Stimulated activated CD8-positive, alpha-beta memory T cell treated with anti-CD3 and anti-CD28 coated beads, Interleukin-15, amount 100 ng/mL, for 48 hours (primary cell): Measurements from ENCODE around the gene CXCL16.

Experiments used
- DNase-seq, 2 donors: peaks; one replicate each; pipeline ENCODE4 v3.0.0-alpha.2; 2020; ENCODE audit warnings: low read depth in 2 of 2

The CXCL16 gene, protein sequence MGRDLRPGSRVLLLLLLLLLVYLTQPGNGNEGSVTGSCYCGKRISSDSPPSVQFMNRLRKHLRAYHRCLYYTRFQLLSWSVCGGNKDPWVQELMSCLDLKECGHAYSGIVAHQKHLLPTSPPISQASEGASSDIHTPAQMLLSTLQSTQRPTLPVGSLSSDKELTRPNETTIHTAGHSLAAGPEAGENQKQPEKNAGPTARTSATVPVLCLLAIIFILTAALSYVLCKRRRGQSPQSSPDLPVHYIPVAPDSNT

DNA sequence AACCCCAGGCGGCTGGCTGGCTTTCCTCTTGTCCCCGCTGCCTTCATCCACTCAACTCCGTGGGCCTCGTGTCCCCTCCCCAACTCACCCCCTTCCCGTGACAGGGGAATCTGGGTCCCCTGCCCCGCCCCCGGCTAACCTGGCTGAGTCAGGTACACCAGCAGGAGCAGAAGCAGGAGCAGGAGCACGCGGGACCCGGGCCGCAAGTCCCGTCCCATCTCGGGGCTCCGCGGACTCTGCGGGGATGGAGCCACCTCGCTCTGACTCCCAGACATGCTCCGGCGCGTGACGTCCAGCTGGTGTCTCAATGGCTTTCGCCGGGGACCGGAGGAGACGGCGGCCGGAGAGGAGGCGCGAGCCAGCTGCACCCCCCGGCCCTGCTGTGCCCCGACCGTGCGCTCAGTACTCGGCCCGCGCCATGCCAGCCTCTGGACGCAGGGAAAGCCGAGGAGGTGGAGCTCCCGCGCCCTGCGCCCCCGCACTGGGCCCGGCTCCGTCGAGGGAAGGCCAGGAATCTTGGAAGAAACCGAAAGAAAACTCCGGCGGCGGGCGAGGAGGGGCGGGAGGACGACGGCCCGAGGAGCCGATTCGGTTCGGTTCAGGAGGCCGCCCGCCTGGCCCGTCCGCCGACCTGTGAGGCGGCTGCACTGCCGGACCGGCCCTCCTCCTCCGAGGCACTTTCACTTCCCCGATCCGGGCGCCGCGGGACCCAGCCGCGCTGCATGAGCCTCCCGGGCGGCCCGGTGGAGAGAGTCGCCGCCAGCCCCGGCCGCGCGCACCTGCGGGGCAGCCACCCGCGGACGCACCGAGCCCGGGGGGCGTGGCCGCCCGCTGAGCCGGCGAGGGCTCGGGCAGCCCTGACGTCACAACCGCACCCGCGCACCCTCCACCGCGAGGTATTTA is at the start of gene CXCL16, which contains the start of gene ZMYND15:
CXCL16 (minus strand) TSS at position 807 of the 903 bp plus-strand sequence; CDS start at position 218, 589 bp downstream.
ZMYND15 (plus strand) TSS at position 712 of the 903 bp plus-strand sequence. CDS start 716 bp downstream, outside the sequence.
- DNase-seq: peak in 1 of 2 donors; percentile 28

DNA sequence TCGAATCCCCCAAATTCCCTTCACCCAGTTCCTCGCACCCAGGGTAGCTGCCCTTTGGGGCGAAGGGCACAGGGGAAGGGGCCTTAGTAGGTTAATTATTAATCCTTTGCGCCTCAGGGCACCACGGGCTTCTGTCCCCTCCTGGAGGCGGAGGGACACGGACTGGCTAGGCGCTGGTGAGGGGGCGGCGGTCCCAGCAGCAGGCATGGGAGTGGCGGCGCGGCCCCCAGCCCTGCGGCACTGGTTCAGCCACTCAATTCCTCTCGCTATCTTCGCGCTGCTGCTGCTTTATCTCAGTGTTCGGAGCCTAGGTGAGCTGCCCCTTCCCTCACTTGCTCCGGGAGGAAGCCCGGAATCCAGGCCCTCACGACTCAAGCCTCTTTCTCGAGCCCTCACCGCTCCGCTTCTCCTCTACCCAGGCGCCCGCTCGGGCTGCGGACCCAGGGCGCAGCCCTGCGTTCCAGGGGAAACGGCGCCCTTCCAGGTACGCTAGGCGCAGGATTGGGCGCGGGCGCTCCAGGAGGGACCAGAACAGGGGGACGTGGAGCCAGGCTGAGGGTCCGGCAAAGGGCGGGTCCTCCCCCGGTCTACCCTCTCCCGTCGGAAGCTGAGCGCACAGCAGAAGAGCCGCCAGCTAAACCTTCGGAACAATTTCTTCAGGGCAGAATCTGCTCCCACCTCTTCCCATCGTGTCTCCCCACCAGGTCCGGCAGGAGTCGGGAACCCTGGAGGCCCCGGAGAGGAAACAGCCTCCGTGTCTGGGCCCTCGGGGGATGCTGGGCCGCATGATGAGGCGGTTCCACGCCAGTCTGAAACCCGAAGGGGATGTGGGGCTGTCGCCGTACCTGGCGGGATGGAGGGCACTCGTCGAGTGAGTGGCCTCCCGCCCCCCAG is 49.3 kb upstream of the CXCL16 start, which contains the start of gene GLTPD2:
GLTPD2 (plus strand) TSS at position 158 of the 894 bp plus-strand sequence; CDS start at position 206, 48 bp downstream.
- DNase-seq: no peak

DNA sequence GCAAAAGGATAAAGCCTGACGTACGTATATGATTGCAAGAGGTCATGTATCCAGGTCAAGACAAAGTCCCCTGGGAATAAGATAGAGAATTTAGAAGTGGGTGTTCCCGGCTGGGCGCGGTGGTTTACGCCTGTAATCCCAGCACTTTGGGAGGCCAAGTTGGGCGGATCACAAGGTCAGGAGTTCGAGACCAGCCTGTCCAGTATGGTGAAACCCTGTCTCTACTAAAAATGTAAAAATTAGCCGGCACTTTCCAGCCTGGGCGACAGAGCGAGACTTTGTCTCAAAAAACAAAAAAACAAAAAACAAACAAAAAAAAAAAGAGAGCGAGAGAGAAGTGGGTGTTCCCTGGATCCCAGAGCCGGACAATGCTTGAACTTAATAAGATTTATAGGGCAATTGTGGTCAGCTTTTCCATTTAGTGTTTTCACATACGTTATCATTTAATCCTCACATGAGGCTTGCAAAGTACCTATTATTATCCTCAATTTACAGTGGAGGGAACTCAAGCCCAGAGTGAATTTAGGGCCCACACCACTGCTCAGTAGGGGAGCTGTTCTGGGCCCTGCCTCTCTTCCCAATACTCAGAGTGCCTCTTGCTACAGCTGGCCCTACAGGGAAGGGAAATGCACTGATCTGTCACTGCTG is 48.6 kb upstream of the CXCL16 start:
- no peak for DNase-seq

DNA sequence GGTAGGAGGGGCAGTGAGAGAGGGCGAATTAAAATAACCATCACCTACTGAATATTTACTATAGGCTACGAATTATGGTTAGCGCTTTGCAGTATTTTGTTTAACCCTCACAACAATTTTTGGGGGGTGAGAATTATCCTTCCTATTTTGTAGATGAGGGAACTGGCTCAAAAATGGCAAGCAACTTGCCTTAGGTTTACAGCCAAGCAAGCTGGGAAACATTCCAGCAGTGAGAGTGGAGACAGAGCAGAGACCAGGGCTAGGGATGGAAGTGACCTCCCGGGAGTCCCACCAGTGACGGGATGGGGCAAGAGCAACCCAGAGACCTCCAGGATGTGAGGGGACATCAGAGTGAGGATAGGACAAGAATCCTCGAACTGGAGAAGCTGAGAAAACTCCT is 46.8 kb upstream of the CXCL16 start:
- DNase-seq: no peak

DNA sequence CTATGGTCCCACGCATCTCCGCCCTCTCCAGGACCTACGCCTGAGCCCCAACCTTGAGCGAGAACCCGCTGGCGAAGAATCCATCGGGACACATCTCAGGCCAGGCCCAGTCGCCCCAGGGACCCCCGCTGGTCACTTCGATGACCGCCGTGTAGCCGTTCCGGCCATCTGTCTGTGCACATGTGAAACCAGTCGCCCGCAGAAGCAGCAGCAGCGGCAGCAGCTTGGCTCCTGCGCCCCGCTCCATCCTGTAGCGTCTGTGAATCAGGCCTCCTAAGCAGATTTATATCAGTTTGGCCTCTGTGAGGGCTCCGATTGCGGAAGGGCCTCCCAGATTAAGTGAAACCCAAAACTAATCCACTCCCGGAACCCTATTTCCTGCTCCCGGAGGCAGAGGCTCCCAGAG is 46.4 kb upstream of the CXCL16 start, which contains the start of gene VMO1:
VMO1 (minus strand) TSS at position 259 of the 406 bp plus-strand sequence; CDS start at position 247, 12 bp downstream.
- DNase-seq: no peak

DNA sequence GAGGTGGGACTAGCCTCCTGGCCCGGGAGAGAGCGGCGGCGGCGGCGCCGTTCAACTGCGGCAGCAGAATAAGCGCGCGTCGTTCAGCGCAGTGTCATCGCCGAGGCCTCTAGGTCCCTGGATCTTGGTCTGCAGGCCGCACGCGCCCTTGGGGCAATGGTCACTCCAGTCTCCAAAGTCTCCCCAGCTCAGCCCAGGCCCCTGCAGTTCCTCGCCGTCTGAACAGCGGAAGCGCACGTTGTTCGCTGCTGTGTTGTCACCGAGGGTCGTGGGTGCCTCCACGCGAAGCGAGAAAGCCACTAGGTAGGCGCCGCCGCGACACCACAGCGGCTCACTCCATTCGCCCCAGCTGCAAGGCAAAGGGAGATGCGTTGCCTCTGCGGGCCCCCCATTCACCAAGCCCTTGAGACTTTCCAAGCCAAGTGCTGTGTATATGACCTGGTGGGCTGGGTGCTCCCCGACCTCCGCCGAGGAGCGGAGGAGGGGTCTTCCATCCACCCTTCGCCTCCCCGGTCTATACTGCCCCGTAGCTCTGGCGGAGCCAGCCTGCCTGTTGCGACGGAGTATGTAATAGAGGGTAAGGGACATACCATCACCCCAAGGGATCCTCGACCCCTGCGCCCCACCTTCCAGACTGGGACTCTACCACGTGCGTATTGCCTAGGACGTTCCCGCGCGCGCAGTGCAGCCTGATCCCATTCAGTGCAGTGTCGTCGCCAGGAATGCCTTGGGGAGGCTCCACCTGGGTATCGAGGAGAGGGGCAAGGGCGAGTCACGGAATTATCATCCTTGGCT is 45.8 kb upstream of the CXCL16 start:
- no peak for DNase-seq

DNA sequence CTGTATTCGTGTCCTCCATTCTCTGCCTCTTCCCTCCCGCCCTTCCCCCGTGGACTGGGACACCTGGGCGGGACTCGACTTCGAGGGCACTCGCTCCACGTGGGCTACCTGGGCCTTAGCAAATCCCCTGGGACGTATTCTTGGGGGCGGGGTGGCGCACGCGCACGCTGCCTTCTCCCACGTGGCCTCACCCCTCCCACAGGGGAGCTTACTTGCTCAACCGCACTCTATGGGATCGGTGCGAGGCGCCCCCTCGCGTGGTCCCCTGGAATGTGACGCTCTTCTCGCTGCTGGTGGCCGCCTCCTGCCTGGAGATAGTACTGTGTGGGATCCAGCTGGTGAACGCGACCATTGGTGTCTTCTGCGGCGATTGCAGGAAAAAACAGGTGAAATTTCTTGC is 42.9 kb upstream of the CXCL16 start:
- DNase-seq: no peak

DNA sequence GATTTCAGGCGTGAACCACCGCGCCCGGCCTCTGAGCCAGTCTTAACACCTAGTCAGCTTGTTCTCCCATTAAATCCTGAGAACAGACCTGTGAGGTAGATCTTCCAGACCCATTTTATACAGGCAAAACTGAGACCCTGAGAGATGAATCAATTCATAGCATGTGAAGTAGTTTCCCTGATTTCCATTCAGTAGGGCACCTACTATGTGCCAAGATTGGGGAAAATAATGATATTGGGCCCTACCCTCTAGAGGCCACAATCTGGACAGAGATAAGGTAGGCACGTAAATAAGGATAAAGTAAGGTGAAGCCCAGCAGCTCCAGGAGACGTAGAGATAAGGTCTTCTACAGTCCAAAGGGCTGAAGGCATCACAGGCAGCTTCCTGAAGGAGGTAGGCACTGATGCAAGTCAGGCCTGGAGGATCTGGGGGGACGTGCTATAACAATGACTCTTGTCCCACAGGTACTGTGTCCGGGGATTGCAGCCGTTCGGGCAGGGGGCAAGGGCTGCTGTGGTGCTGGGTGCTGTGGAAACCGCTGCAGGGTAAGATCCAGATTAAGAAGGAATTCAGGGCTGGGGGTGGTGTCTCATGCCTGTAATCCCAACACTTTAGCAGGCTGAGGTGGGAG is 40.7 kb upstream of the CXCL16 start:
- DNase-seq: no peak

DNA sequence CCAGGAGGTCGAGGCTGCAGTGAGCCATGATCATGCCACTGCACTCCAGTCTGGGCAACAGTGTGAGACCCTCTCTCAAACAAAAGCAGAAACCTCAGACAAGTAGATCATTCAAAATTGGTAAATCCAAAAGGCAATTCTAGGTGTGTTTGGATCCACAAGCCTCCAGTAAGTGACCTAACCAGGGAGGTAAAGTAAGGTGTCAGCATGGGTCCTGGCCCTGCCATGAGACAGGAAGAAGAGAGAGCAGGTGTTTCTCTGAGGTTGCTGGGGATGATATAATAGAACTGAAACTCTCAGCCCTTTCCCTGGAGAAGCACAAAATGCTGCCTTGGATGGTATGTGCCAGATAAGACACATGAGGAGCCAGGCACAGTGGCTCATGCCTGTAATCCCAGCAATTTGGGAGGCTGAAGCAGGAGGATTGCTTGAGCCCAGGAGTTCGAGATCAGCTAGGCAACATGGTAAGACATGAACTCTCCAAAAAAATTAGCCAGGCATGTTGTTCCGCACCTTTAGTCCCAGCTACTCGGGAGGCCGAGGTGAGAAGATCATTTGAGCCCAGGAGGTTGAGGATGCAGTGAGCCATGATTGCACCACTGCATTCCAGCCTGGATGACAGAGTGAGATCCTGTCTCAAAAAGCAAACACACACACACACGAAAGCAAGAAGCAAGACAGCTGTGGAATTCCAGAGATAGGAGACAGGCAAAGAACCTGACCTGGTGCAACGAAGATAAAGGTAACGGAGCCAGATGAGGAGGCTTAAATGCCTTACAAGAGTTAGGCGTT is 38.4 kb upstream of the CXCL16 start:
- DNase-seq: no peak

DNA sequence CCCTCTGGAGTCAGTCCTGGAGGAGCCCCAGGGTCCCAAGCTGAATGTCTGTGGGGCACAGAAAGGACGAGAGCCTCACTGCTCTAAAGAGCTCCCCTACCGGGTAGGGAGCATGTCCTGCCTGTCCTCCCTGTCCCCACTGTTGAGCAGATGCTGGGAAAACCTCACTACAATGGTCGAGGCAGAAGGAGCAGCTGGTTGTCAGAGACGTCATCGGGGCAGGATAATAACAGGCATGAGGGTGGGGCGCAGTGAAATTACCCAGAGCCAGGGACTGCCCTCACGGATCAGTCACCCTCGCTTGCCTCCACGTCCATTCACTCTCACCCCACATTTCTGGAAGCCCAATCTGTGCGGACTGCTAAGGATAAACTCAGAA is 32.5 kb upstream of the CXCL16 start:
- DNase-seq: no peak

DNA sequence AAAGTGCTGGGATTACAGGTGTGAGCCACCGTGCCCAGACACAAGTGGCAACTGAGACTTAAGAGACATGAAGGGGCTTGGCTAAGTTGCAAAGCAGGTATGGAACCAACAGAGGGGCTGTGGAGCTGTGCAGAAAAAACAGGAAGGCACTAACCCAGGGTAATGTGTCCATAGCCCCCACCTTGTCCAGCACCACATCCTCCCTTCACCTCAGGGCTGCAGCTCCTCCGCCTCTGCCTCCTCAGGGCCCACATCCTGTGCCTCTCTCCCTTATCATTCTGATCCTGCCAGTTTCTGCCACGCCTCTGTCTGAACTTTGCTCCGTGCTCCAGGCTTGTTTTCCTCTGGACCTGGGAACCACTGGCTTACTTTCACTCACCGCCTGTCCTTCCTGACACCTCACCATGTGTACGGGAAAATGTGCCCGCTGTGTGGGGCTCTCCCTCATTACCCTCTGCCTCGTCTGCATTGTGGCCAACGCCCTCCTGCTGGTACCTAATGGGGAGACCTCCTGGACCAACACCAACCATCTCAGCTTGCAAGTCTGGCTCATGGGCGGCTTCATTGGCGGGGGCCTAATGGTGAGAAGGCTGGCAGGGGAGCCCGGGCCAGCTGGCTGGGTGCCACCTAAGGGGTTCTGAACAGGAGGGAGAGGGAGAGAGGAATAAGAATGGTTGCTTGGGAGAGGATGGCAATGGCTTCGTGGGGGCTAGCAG is 31.9 kb upstream of the CXCL16 start, which contains the start of gene TM4SF5:
TM4SF5 (plus strand) TSS at position 368 of the 716 bp plus-strand sequence; CDS start at position 405, 37 bp downstream.
- DNase-seq: no peak

DNA sequence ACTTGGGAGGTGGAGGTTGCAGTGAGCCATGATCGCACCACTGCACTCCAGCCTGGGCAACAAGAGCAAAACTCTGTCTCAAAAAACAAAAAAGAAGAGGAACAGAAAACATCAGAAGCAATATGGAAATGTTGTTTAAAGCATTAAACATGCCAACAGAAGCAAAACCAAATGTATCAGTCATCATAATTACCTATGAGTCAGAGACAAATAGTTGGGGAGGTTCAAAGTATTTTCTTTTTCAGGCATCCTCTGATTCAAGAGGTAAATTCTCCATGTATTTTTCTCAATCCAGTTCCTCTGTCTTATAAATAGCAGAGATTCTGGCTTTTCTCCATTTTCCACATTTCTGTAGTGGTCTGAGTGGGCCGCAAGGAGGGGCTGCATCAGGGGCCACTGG is 29.9 kb upstream of the CXCL16 start:
- no peak for DNase-seq

DNA sequence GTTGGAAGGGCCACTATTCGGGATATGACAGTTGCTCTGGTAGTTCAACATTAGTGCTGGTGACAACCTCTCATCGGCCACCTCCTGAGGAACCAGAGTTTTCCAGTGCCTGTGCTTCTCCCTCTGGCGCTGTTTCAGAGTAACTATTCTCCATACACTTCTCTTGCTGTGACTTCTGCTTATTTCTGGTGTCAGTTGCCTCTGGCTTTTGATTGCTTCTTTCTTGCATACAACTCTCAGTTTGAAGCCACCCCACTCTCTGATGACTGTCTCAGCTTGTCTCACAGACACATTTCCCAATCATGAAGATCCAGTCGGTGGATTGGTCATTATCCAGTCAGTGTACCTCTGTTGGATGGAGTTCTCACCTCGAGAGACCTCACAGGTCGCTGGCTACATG is 28.6 kb upstream of the CXCL16 start:
- no peak for DNase-seq

DNA sequence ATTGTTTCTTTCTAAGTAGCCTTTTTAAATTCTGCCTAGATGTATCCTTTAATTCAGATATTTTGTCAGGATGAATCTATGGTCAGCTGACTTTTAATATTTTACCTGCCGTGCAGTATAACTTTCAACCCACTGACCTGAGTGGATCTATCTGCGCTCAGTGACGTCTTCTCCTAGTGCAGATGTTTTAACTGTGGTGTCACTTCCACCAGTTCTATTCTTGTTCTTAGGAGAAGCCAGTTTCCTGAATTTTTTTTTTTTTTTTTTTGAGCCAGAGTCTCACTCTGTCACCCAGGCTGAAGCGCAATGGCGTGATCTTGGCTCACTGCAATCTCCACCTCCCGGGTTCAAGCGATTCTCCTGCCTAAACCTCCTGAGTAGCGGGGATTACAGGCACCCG is 27.0 kb upstream of the CXCL16 start:
- DNase-seq: no peak

DNA sequence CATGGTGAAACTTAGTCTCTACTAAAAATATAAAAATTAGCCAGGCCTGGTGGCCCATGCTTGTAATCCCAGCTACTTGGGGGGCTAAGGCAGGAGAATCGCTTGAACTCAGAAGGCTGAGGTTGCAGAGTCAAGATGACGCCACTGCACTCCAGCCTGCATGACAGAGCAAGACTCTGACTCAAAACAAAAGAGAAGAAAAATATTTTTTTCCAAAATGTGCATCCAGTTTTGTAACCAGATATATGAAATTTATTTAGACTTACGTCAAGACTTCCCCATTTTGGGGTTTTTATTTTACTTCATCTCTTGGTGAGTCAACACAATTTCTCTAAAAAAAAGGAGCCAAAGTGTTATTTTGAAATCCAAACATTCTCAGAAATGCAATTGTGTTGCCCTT is 26.5 kb upstream of the CXCL16 start:
- no peak for DNase-seq

DNA sequence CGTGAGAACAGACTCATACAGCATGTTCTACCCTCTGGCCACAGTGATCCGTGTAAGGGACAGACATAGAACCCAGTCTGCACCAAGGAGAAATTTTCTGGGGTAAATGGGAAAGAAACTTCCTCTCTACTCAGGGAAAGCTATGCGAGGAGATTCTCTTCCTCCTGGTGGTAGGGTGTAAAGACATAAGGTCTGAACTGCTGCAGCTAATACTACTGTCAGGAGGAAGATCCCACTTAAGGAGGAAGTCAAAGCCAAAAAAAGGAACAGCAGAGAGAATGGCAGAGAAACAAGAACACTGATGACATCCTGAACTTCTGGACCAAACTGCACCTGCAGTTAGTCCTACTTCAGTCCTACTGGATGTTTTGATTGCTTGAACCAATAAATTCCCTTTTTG is 24.9 kb upstream of the CXCL16 start:
- DNase-seq: no peak

DNA sequence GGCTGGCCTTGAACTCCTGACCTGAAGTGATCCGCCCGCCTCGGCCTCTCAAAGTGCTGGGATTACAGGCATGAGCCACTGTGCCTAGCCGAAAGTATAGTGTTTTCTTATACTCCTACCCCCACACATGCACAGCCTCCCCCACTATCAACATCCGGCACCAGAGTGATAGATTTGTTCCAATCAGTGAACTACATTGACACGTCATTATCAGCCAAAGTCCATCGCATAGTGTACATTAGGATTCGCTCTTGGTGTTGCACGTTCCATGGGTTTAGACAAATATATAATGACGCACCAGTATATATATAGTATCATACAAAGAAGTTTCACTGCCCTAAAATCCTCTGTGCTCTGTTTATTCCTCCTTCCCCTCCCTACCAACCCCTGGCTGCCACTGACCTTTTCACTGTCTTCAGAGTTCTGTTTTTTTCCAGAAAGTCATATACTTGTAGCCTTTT is 20.1 kb upstream of the CXCL16 start:
- DNase-seq: no peak

DNA sequence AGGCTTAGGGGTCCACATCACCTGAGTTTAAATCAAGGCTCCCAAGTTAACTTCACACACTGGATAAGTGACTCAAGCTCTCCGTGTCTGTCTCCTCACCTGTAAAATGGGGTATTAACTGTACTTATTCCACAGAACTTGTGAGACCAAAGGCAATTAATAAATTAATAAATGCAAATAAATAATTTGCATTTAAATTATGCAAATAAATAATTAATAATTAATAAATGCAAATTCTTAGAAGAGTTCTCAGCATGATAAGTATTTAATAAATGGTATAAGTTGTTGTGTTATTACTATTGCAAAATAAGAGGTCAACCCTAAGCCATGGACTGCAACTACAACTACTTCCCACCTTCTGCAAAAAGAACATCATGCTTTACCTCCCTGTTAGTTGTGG is 13.7 kb upstream of the CXCL16 start:
- no peak for DNase-seq
